Measurements from ENCODE around the gene SERPINB6. TPM values are rescaled to one million over a fixed set of nuclear protein-coding genes. Genes with fewer than 3 reads are reported as not detected.
A peak's percentile ranks its signal among the peaks of the same experiment; 100 is the strongest.

SERPINB6 gene
- total and polyA plus RNA-seq, 9 of the 15 experiments (the other 6 are each of a cell fraction or from before 2014, with no cell fraction given), result 86.6 to 211 (median 143) TPM

DNA sequence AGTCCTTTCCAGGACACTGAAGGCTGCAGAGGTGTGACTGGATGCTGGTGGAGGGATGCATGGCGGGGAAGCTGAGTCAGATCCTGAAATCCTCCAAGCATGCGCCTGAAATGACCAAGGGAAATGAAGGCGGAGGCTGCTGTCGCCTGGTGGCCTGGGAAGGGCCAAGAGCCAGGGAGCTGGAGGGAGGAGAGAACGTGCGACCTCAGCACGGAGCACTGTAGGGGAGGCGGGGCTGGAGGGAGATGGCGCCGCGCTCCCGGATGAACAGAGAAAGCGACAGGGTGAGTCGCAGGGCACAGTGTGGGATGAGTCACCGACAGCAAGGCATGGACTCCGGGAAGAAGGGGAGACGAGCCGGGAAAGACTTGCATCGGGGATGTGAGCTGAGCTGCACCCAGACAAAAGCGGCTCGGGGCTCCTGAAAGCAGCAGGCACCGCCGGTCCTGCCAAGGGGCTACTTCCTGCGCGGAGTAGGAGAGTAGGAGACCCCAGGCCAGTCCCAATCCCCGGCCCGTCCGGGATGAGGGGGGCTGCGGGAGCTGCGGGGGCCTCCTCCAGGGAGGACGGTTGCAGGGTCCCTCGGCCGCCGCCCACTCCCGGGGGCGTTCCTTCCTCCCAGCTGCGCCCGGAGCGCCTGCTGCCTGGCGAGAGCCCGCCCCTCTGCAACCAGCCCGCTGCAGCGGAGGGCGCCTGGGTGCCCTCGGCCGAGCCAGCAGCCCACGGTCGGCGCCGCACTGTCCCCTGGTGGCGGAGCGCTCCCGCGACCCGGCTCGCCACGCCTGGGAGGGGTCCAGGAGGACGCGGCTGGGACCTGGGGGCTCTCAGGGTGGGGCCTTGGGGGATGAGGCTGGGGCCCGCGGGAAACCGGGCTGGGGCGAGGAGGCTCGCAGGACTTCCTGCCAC lies 17.3 kb upstream of the SERPINB6 start (continued):
- TF ChIP-seq NFXL1 (CRISPR knock-in tag; IDR thresholded peaks at IDR 0.05) (no peak), ZBTB2 (IDR thresholded peaks at IDR 0.05) (no peak; the same call in 1 of the 2 replicates), ETS1 (conservative IDR thresholded peaks at IDR 0.05; ENCODE audit: control insufficient read depth, low read depth, low read length) (peak; percentile 73), CBFB (CRISPR knock-in tag; IDR thresholded peaks at IDR 0.05) (0 out of 2 replicates have a peak, but pooled peaks have one; percentile 42), ELK1 (CRISPR knock-in tag; IDR thresholded peaks at IDR 0.05) (no peak), PHF21A (IDR thresholded peaks at IDR 0.05; ENCODE audit: borderline replicate concordance, low read depth) (no peak), RAD21 (CRISPR knock-in tag; conservative IDR thresholded peaks at IDR 0.05 in 1 of 2, IDR thresholded peaks at IDR 0.05 in 1 of 2) (peak; percentile 93 to 98)
- TF ChIP-seq, protein P1, sequence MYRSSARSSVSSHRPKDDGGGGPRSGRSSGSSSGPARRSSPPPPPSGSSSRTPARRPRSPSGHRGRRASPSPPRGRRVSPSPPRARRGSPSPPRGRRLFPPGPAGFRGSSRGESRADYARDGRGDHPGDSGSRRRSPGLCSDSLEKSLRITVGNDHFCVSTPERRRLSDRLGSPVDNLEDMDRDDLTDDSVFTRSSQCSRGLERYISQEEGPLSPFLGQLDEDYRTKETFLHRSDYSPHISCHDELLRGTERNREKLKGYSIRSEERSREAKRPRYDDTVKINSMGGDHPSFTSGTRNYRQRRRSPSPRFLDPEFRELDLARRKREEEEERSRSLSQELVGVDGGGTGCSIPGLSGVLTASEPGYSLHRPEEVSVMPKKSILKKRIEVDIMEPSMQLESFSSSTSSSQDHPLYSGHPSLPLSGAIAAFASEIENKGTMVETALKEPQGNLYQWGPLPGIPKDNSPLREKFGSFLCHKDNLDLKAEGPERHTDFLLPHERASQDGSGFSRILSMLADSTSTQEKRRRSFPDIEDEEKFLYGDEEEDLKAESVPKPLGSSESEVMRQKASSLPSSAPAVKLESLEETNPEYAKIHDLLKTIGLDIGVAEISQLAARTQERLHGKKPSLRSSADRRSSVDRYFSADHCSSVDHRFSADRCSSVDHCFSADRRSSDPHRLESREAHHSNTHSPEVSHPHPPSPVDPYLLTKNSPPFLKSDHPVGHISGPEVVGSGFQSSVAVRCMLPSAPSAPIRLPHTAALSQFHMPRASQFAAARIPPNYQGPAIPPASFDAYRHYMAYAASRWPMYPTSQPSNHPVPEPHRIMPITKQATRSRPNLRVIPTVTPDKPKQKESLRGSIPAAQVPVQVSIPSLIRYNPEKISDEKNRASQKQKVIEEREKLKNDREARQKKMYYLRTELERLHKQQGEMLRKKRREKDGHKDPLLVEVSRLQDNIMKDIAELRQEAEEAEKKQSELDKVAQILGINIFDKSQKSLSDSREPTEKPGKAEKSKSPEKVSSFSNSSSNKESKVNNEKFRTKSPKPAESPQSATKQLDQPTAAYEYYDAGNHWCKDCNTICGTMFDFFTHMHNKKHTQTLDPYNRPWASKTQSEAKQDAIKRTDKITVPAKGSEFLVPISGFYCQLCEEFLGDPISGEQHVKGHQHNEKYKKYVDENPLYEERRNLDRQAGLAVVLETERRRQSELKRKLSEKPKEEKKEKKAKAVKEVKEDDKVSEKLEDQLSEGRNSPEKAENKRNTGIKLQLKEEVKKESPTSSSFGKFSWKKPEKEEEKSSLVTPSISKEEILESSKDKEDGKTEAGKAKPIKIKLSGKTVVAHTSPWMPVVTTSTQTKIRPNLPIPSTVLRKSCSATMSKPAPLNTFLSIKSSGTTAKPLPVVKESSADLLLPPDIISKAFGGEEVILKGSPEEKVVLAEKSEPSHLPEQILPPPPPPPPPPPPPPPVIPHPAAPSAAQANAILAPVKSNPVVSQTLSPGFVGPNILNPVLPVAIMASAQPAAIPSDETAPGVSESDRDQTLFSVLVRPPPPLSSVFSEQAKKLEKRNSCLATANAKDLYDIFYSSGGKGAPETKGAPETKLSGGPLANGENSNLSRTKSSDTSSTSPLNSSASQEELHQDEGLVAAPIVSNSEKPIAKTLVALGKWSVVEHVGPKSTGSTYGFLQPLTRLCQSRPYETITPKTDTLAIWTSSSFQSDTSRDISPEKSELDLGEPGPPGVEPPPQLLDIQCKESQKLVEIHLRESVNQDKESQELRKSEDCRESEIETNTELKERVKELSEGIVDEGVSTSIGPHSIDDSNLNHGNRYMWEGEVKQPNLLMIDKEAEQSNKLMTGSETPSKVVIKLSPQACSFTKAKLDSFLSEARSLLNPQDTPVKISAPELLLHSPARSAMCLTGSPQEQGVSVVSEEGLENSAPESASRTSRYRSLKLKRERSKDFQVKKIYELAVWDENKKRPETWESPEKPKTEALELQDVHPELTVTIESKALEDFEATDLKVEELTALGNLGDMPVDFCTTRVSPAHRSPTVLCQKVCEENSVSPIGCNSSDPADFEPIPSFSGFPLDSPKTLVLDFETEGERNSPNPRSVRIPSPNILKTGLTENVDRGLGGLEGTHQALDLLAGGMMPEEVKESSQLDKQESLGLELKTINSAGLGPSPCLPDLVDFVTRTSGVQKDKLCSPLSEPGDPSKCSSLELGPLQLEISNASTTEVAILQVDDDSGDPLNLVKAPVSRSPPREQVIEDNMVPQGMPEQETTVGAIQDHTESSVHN (IDR thresholded peaks at IDR 0.05; ENCODE audit: borderline replicate concordance in 1 of 2, low read depth in 1 of 2), result no peak
- TF ChIP-seq, protein P2, sequence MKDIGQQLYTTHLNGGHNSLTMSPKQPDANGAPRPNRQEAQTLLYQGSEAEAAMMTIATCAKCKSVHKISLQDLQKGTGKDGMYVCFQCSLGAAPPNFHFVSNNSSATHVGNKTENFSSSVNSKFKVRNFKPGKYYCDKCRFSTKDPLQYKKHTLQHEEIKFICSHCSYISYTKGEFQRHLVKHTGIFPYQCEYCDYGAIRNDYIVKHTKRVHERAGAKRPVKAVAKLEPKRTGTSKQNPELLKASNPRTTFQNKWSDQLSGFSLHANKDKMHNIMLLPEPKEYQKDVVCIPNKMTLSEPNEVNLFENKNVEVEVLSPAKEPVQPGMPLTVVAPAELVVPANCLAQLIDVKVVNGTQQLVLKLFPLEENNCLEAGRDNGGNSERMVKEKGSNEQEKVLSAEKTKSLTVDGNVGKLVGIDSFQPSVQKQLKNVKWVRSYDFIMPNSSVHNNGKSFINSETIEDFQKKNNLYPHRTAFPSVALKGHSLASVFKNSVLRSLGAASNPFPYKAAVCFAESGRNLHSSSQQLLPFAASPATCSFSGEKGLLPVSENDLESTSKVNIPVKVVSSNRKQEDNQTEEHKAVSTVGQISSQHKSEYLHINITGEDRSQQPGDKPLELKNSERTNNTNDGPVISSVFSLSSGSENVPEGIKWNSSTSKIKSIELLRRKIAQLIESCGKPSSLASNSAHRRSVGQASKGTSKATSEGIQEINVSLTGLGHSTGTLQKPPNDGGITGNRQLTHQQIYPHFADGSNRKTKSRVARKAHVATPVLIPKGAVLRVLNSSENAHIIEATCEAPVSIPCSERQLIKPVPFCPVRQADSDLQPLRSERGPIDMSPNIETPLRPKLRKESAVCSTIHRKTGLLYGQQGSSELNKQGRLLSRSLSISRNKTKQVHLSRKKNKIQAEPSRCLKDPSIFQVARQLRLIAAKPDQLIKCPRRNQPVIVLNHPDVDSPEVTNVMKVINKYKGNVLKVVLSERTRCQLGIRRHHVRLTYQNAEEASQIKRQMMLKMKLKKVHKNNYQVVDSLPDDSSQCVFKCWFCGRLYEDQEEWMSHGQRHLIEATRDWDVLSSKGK (CRISPR knock-in tag; IDR thresholded peaks at IDR 0.05), result no peak

All from K562 (cell line).